ENCODE results near the gene VIPAS39.
A peak's percentile ranks its signal among the peaks of the same experiment; 100 is the strongest.

The VIPAS39 gene

DNA sequence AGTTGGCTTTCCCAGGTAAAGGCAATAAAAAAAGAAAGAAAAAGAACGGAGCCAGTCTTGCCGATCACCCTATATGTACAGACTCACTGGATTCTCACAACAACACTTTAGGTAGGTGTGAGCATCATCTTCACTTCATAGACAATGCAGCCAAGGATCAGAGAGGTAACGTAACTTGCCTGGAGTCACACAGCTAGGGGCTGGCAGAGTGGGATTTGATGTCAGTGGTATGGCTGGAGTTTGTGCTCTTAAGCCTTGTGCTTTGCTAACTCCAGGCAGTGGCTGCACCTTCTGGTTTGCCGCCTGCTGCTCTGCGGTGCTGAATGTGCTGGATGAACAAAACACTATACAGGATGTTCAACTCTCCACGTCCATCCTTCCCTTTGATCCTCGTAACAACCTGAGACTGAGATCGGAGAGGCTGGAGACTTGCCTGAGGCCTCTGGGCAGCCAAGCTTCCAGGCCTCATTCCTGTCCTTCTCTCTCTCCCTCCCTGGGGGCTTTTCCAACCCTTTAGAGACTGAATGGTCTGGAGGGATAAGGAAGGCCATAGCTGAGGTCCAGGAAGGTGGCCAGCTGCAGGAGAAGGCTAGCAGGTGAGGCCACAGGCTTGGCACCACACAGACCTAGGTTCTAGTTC lies 33.1 kb upstream of the VIPAS39 start:
- TF ChIP-seq POLR2AphosphoS5 (IDR thresholded peaks at IDR 0.05; ENCODE audit: low read depth, low read length) (no peak), POLR2A (IDR thresholded peaks at IDR 0.05; ENCODE audit: low read depth, low read length) (no peak), PAX5 (IDR thresholded peaks at IDR 0.05; ENCODE audit: insufficient read depth, low read length, severe bottlenecking) (no peak), POU2F2 (IDR thresholded peaks at IDR 0.05; ENCODE audit: low read depth, low read length) (no peak), SPI1 (IDR thresholded peaks at IDR 0.05; ENCODE audit: low read depth, low read length) (no peak), TAF1 (IDR thresholded peaks at IDR 0.05; ENCODE audit: low read depth, low read length) (no peak)
- DNase-seq (ENCODE audit: insufficient read length, low spot score) (no peak), FAIRE-seq (no peak)

DNA sequence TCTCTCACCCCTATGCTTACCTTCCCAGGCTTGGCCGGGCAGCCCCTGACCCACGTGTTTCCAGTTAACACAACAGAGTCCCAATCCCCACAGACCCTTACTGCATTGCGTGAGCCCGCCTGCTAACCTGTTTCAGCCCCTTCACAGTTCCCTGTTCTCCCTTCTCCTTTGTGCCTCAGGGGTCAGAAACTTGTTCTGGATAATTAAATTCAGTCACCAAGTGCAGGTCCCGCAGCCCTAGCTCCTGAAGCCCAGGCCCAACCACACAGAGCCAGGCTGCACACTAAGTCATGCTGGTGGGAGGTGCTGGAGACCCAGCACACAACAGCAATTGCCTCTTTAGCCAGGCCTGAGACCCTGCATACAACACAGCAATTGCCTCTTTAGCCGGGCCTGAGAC lies 31.6 kb upstream of the VIPAS39 start:
- no peak for DNase-seq (ENCODE audit: insufficient read length, low spot score)
- no peak for FAIRE-seq
- TF ChIP-seq POLR2AphosphoS5 (IDR thresholded peaks at IDR 0.05; ENCODE audit: low read depth, low read length) (no peak), POU2F2 (IDR thresholded peaks at IDR 0.05; ENCODE audit: low read depth, low read length) (no peak)

GRCh38 chr14:77488558-77488957 lies 31.2 kb upstream of the VIPAS39 start:
- TF ChIP-seq POLR2A (IDR thresholded peaks at IDR 0.05; ENCODE audit: low read depth, low read length) (no peak), POLR2AphosphoS5 (IDR thresholded peaks at IDR 0.05; ENCODE audit: low read depth, low read length) (no peak), TAF1 (IDR thresholded peaks at IDR 0.05; ENCODE audit: low read depth, low read length) (no peak), POU2F2 (IDR thresholded peaks at IDR 0.05; ENCODE audit: low read depth, low read length) (no peak), SPI1 (IDR thresholded peaks at IDR 0.05; ENCODE audit: low read depth, low read length) (no peak), PAX5 (IDR thresholded peaks at IDR 0.05; ENCODE audit: insufficient read depth, low read length, severe bottlenecking) (no peak)
- FAIRE-seq (no peak), DNase-seq (ENCODE audit: insufficient read length, low spot score) (no peak)

- TF ChIP-seq PAX5 (IDR thresholded peaks at IDR 0.05; ENCODE audit: insufficient read depth, low read length, severe bottlenecking) (no peak), SPI1 (IDR thresholded peaks at IDR 0.05; ENCODE audit: low read depth, low read length) (no peak), POLR2A (IDR thresholded peaks at IDR 0.05; ENCODE audit: low read depth, low read length) (no peak), POU2F2 (IDR thresholded peaks at IDR 0.05; ENCODE audit: low read depth, low read length) (no peak)
- FAIRE-seq (peak; percentile 5), DNase-seq (ENCODE audit: insufficient read length, low spot score) (no peak)
These were observed 28.7 kb upstream of the VIPAS39 start for GRCh38 chr14:77485901-77486678.

DNA sequence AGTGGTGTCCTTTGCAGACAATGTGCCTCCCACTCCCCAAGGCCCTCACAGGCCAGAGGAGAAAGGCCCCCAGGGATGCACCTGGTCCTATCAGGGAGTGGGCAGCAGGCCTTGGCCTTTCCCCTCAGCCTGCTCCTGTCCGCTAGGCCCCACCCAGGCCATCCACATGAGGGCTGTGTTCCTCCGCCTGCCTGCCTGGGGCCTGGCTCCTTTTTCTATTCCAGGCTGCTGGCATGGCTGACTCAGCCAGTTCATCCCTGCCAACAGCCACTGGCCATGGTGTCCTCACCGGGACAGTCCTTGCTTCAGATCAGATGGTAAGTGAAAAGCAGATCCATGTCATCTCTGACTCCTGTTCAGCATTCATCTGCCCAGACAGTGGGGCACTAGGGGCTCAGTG lies 27.9 kb upstream of the VIPAS39 start:
- FAIRE-seq (no peak), DNase-seq (ENCODE audit: insufficient read length, low spot score) (no peak)
- TF ChIP-seq TAF1 (IDR thresholded peaks at IDR 0.05; ENCODE audit: low read depth, low read length) (no peak), POLR2A (IDR thresholded peaks at IDR 0.05; ENCODE audit: low read depth, low read length) (no peak), POU2F2 (IDR thresholded peaks at IDR 0.05; ENCODE audit: low read depth, low read length) (no peak), SPI1 (IDR thresholded peaks at IDR 0.05; ENCODE audit: low read depth, low read length) (no peak), POLR2AphosphoS5 (IDR thresholded peaks at IDR 0.05; ENCODE audit: low read depth, low read length) (no peak), PAX5 (IDR thresholded peaks at IDR 0.05; ENCODE audit: insufficient read depth, low read length, severe bottlenecking) (no peak)

- FAIRE-seq: no peak
- DNase-seq (ENCODE audit: insufficient read length, low spot score): no peak
- TF ChIP-seq TAF1 (IDR thresholded peaks at IDR 0.05; ENCODE audit: low read depth, low read length): no peak
- TF ChIP-seq POLR2AphosphoS5 (IDR thresholded peaks at IDR 0.05; ENCODE audit: low read depth, low read length): no peak
- no peak for TF ChIP-seq POU2F2 (IDR thresholded peaks at IDR 0.05; ENCODE audit: low read depth, low read length)
- no peak for TF ChIP-seq PAX5 (IDR thresholded peaks at IDR 0.05; ENCODE audit: insufficient read depth, low read length, severe bottlenecking)
- no peak for TF ChIP-seq POLR2A (IDR thresholded peaks at IDR 0.05; ENCODE audit: low read depth, low read length)
These were observed 25.0 kb upstream of the VIPAS39 start for GRCh38 chr14:77482422-77482821.

- DNase-seq (ENCODE audit: insufficient read length, low spot score) (peak; percentile 61), FAIRE-seq (peak; percentile 33)
- peak; percentile 98 for TF ChIP-seq SPI1 (IDR thresholded peaks at IDR 0.05; ENCODE audit: low read depth, low read length)
- no peak for TF ChIP-seq TAF1 (IDR thresholded peaks at IDR 0.05; ENCODE audit: low read depth, low read length)
- no peak for TF ChIP-seq POLR2A (IDR thresholded peaks at IDR 0.05; ENCODE audit: low read depth, low read length)
These were observed 21.4 kb upstream of the VIPAS39 start for GRCh38 chr14:77478796-77479195.

DNA sequence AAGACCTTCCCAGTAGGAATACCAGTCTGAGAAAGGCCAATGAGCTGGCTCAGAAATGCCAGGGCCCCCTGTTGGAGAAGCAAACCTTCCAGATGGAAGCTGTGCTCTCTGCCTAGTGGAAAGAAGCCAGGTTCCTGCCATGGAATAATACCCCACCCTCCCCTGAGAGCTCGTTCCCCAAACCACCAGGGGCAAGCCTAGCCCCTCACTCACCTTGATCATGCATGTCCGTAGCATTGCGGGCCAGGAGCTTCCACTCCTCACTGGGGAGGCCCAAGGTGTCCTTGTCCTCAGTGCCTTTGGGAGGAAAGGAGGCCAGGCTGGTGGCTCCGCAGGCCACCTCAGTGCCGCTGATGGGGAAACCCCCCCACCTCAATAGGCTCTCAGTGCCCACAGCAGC lies 20.6 kb upstream of the VIPAS39 start:
- DNase-seq (ENCODE audit: insufficient read length, low spot score) (no peak), FAIRE-seq (no peak)
- TF ChIP-seq POLR2AphosphoS5 (IDR thresholded peaks at IDR 0.05; ENCODE audit: low read depth, low read length) (no peak), POLR2A (IDR thresholded peaks at IDR 0.05; ENCODE audit: low read depth, low read length) (no peak), TAF1 (IDR thresholded peaks at IDR 0.05; ENCODE audit: low read depth, low read length) (no peak), SPI1 (IDR thresholded peaks at IDR 0.05; ENCODE audit: low read depth, low read length) (no peak), POU2F2 (IDR thresholded peaks at IDR 0.05; ENCODE audit: low read depth, low read length) (no peak), PAX5 (IDR thresholded peaks at IDR 0.05; ENCODE audit: insufficient read depth, low read length, severe bottlenecking) (no peak)

GRCh38 chr14:77475432-77476115 lies 18.2 kb upstream of the VIPAS39 start:
- no peak for DNase-seq (ENCODE audit: insufficient read length, low spot score)

More at GRCh38 chr14:77475432-77476115, 18.2 kb upstream of the VIPAS39 start:
- TF ChIP-seq POLR2AphosphoS5 (IDR thresholded peaks at IDR 0.05; ENCODE audit: low read depth, low read length) (no peak), TAF1 (IDR thresholded peaks at IDR 0.05; ENCODE audit: low read depth, low read length) (no peak), POU2F2 (IDR thresholded peaks at IDR 0.05; ENCODE audit: low read depth, low read length) (no peak), SPI1 (IDR thresholded peaks at IDR 0.05; ENCODE audit: low read depth, low read length) (no peak), PAX5 (IDR thresholded peaks at IDR 0.05; ENCODE audit: insufficient read depth, low read length, severe bottlenecking) (no peak), POLR2A (IDR thresholded peaks at IDR 0.05; ENCODE audit: low read depth, low read length) (no peak)
- FAIRE-seq: no peak
